Stimulated activated CD8-positive, alpha-beta memory T cell treated with anti-CD3 and anti-CD28 coated beads, Interleukin-15, amount 100 ng/mL, for 1 hour (primary cell): ENCODE measurements around the gene ZFTA.
"Not testable (repeated sequence)": the region's sequence is repeated elsewhere in the genome, so short reads cannot be mapped to it uniquely, and the experiment has no call there.

ENCODE experiments used
- DNase-seq: peaks from one replicate; pipeline ENCODE4 v3.0.0-alpha.2; 2020; ENCODE audit warnings: low read depth

ZFTA gene

GRCh38 chr11:63768237-63769041 is at the start of gene ZFTA:
Gene ZFTA (minus strand): TSS chr11:63768775. CDS start chr11:63768622, 153 bp downstream.
- DNase-seq: peak; percentile 32

GRCh38 chr11:63817758-63818498 is 49.4 kb upstream of the ZFTA start:
- DNase-seq: no peak

GRCh38 chr11:63816732-63817131 is 48.2 kb upstream of the ZFTA start:
- no peak for DNase-seq

GRCh38 chr11:63816166-63816565 is 47.6 kb upstream of the ZFTA start:
- no peak for DNase-seq

GRCh38 chr11:63814383-63814736 is 45.8 kb upstream of the ZFTA start:
- no peak for DNase-seq

- peak; percentile 4 for DNase-seq
These were observed 45.2 kb upstream of the ZFTA start for GRCh38 chr11:63813563-63814382.

DNA sequence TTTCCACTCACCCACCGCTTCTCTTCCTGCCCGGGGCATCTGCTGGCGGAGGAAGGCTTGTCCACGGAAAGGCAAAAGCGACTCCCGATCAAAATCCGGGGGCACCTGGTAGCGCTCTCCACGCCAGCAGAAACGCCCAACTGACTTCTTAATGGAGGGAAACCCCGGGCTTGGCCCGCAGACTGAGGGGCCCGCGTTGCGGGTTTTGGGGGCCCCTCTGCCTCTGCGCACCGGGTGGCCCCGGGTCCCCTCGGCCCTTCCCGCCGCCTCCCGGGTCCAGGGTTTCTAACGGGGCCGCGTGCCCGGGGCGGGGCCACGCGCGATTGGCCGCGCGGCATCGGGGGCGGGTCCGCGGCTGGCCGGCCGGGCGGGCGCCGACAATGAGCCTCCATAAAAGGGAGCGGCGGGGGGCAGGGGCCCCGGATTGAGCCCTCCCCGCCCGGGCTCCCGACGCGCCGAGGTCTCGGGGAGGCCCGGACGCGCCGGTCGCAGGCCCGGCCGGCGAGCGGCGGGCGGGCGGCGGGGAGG is 44.5 kb upstream of the ZFTA start, which contains the start of gene SPINDOC:
Gene SPINDOC, plus strand, starts transcription at position 422 of the 528 bp plus-strand sequence. CDS start 231 bp downstream, outside the sequence.
- peak; percentile 42 for DNase-seq

GRCh38 chr11:63811522-63811921 is 42.9 kb upstream of the ZFTA start:
- DNase-seq: no peak

DNA sequence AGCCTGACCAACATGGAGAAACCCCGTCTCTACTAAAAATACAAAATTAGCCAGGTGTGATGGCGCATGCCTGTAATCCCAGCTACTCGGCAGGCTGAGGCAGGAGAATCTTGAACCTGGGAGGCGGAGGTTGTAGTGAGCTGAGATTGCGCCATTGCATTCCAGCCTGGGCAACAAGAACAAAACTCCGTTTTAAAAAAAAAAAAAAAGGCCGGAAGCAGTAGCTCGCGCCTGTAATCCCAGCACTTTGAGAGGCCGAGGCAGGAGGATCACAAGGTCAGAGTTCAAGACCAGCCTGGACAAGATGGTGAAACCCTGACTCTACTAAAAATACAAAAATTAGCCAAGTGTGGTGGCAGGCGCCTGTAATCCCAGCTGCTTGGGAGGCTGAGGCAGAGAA is 41.8 kb upstream of the ZFTA start:
- not testable (repeated sequence) for DNase-seq

GRCh38 chr11:63805844-63806415 is 37.4 kb upstream of the ZFTA start:
- DNase-seq: no peak

DNA sequence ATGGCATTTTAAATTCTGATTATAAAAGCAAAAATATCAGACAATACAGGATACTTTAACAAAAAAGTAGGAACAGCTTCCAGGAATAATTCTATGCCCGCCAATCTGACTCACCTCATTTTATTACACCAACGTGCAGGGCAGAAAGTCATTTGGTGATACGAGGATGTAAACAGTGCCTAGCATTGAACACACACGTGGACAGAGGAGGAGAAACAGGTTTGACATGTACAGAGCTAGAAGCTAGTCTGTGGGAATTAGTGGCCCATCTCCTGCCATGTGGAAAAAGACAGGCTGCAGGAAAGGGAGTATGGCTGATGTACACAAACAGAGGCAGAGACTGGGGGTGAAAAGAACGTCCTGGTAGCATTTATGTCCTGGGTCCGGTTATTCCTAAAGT is 35.7 kb upstream of the ZFTA start:
- no peak for DNase-seq

DNA sequence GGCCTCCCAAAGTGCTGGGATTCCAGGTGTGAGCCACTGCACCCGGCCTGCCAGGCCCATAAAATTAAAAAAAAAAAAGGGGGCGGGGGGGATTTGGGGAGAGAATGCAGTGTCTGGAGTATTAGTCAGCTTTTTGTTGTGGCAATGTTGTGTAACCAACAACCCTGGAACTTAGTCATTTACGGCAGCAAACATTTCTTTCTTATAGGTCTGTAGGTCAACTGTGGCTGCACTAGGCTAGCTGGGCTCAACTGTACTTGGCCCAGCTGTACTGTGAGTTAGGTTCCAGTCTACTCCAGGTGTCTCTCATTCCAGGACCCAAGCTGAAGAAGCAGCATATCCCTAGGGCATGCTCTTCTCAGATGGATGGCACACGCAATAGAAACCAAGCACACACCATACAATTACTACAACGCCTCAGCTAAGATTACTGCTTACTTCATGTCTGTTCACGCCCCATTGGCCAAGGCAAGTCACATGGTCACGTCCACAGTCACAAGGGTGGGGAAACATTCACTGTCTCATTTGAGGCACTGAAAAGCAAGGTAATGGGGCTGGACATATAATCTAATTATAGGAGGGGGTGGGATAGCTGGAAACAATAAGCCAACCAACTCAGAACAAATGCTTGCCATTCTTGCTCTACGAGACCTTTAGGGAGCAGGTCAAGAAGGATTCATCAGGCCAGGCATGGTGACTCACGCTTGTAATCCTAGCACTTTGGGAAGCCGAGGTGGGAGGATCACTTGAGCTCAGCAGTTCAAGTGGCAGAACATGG is 34.3 kb upstream of the ZFTA start:
- DNase-seq: no peak

DNA sequence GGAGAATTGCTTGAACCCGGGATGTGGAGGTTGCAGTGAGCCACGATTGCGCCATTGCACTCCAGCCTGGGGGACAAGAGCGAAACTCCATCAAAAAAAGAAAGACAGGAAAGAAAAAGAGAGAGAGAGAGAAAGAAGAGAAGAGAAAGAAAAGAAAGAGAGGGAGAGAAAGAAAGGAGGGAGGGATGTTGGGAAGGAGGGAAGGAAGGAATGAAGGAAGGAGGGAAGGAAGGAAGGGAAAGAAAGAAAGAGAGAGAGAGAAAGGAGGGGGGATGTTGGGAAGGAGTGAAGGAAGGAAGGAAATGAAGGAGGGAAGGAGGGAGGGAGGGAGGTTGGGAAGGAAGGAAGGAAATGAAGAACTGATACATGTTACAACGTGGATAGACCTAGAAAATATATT is 32.3 kb upstream of the ZFTA start:
- DNase-seq: no peak

GRCh38 chr11:63795066-63795465 is 26.5 kb upstream of the ZFTA start:
- DNase-seq: no peak

DNA sequence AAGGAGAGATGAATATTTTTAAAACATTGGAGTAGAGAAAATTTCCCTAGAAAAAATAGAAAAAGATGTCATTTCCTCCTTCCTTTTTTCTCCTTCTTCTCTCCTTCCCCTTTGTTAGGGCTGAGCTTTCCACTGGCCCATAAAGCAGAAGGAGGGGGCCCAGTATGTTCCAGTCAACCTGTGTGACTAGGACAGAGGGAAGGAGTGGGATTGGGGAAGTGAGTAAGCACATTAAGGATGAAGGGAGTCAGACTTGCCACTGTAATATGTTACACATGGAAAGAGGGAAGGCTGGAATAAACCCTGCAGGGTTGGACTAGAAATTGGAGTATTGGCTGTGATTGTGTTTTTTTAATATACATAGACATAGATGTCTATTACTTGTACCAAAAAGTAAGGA is 24.6 kb upstream of the ZFTA start:
- no peak for DNase-seq

DNA sequence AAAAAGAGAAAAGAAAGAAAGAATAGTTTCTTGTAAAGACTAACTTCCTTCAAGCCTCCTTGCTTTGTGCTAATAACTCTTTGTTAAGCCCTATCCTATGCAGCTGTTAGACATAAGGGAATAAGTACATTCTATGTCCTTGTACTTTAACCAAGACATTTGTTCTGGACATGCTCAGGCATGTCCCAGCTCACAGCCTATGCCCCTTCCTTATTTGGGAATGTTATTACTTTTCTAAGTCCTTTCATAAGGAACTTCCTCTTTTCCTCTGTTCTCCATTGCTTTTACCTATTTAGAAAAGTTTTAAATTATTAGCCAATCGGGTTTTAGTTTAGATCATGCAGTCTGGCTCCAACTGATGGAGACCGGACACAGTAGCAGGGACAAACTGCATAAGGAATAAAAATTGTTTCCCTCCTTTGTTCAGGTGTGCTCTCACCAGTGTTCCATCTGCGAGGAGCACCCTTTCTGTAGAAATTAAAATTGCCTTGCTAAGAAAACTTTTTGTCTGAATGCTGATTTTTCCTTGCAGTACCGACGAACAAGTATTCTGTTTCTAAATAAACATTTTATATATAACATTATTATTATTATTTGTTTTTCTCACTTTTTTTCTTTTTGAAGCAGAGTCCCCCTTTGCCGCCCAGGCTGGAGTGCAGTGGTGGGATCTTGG is 23.1 kb upstream of the ZFTA start:
- DNase-seq: no peak

DNA sequence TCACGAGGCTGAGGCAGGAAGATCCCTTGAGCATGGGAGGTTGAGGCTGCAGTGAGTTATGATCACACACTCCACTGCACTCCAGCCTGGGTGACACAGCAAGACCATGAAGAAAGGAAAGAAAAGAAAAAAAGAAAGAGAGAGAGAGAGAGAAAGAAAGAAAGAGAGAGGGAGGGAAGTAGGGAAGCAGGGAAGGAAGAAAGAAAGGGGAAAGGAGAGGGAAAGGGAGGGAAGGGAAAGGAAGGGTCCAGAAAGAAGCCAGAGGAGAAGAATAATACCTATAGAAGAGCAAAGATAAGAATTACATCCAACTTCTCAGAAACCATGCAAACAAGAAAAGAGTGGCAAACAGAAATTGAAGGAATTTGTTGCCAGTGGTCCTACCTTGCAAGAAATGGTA is 17.2 kb upstream of the ZFTA start:
- DNase-seq: no peak

- no peak for DNase-seq
These were observed 15.5 kb upstream of the ZFTA start for GRCh38 chr11:63783925-63784592.

- no peak for DNase-seq
These were observed 14.2 kb upstream of the ZFTA start for GRCh38 chr11:63782749-63783148.

DNA sequence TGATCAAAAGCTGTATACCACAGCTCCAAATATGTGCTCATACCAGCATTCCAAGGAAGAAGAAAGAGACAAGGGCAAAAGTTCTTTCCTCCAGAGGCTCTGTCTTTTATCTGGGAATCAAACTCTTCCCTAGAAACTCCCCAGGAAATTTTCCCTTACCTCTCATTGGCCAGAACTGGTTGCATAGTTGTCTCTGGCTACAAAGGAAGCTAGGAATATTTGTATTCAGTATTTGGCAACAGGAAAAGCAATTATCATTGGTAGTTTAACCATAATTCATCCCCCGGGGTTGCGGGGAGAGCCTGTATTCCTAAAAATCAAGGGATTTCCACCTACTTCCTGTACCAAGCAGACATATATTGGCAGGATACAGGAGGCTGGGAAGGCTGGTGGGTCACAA is 10.5 kb upstream of the ZFTA start:
- no peak for DNase-seq
